NB4 (cell line): Measurements from ENCODE around the gene RPS6KA5.

Source experiments
- CTCF ChIP-seq: IDR thresholded peaks from one replicate; pipeline ENCODE4 v1.5.1; 2012; ENCODE audit warnings: low read depth, low read length
- MYC ChIP-seq: IDR thresholded peaks from 2 replicates; pipeline ENCODE4 v1.6.1; 2011; ENCODE audit warnings: low read depth, low read length

DNA sequence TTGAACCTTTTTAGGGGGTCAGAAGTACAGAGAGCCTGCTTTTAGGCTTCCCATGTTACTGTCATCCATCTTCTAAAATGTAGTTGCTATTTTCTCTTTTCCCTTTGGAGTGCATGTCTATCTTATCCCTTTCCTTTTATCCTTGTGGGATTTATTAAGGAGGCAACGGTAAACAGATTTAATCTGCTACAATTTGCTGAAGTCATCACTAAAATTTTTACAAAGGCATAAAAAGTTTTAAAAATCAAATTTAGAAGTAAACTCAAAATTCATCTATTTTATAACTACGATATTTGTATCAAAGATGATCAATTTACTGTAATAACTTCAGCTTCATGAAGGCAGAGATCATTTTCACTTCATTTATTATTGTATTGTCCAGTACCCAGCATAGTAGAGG is 118.7 kb downstream of the RPS6KA5 start:
- TF ChIP-seq CTCF (no peak), MYC (no peak)
